ENCODE results near the gene C16orf78.

- TF ChIP-seq CTCF (IDR thresholded peaks at IDR 0.05; ENCODE audit: poor library complexity) (no peak), EZH2 (IDR thresholded peaks at IDR 0.05; ENCODE audit: borderline replicate concordance) (no peak), EZH2phosphoT487 (IDR thresholded peaks at IDR 0.05; ENCODE audit: low read depth, severe bottlenecking, unreplicated experiment) (no peak)
These were observed 40.4 kb upstream of the C16orf78 start for GRCh38 chr16:49333259-49333597.
